Stimulated activated CD8-positive, alpha-beta memory T cell treated with anti-CD3 and anti-CD28 coated beads, Interleukin-12 subunit alpha, Interleukin-12 subunit beta, amount 100 ng/mL, for 4 hours (primary cell): ENCODE data around the gene C16orf78.

Experiments
- DNase-seq: peaks from one replicate; pipeline ENCODE4 v3.0.0-alpha.2; 2020; ENCODE audit warnings: low read depth

Gene C16orf78

GRCh38 chr16:49431591-49432290 lies 58.1 kb downstream of the C16orf78 start:
- DNase-seq: no peak

- DNase-seq: no peak
Observed at GRCh38 chr16:49434733-49435132, 61.1 kb downstream of the C16orf78 start.

- DNase-seq: no peak
Observed at GRCh38 chr16:49436181-49436580, 62.6 kb downstream of the C16orf78 start.

GRCh38 chr16:49437344-49437743 lies 63.7 kb downstream of the C16orf78 start:
- no peak for DNase-seq

GRCh38 chr16:49439050-49439449 lies 65.4 kb downstream of the C16orf78 start:
- DNase-seq: no peak

- no peak for DNase-seq
Observed at GRCh38 chr16:49439676-49440075, 66.1 kb downstream of the C16orf78 start.

GRCh38 chr16:49440156-49441065 lies 66.8 kb downstream of the C16orf78 start:
- DNase-seq: no peak

- DNase-seq: peak; percentile 25
Observed at GRCh38 chr16:49441366-49441780, 67.8 kb downstream of the C16orf78 start.

GRCh38 chr16:49442805-49443204 lies 69.2 kb downstream of the C16orf78 start:
- no peak for DNase-seq

- no peak for DNase-seq
Observed at GRCh38 chr16:49443576-49443975, 70.0 kb downstream of the C16orf78 start.

- DNase-seq: no peak
Observed at GRCh38 chr16:49446805-49447204, 73.2 kb downstream of the C16orf78 start.
